Activated CD4-positive, alpha-beta memory T cell treated with anti-CD3 and anti-CD28 coated beads, Interleukin-2, amount 10 ng/mL, durations not matched to agents 7 days and 5 days (primary cell): ENCODE data around the gene KREMEN2. TPM values are rescaled to one million over a fixed set of nuclear protein-coding genes. Genes with fewer than 3 reads are reported as not detected.

ENCODE experiments used
- CTCF ChIA-PET: fragments of 350-600 bp; sonication (Branson Sonifier 250); formaldehyde crosslinking; loops from one replicate; lab custom pipeline; 2021; ENCODE audit warnings: antibody characterized with exemption, inconsistent platforms; lab: Charles Lee
- POLR2A ChIA-PET: fragments of 350-600 bp; sonication (Branson Sonifier 250); formaldehyde crosslinking; loops from one replicate; lab custom pipeline; 2021; ENCODE audit warnings: antibody characterized with exemption; lab: Charles Lee
- DNase-seq: peaks from one replicate; pipeline ENCODE4 v3.0.0-alpha.2; 2020
- H3K27ac Mint-ChIP-seq: one replicate; pipeline ENCODE4 v1.8.0; 2021; ENCODE audit warnings: mild to moderate bottlenecking, mixed read lengths
- H3K27me3 Mint-ChIP-seq: one replicate; pipeline ENCODE4 v1.8.0; 2021; ENCODE audit warnings: mixed read lengths
- H3K36me3 Mint-ChIP-seq: one replicate; pipeline ENCODE4 v1.8.0; 2021; ENCODE audit warnings: low read depth, mixed read lengths
- H3K4me1 Mint-ChIP-seq: one replicate; pipeline ENCODE4 v1.8.0; 2021; ENCODE audit warnings: mixed read lengths
- H3K4me3 Mint-ChIP-seq: one replicate; pipeline ENCODE4 v1.8.0; 2021; ENCODE audit warnings: mild to moderate bottlenecking, mixed read lengths
- H3K9me3 Mint-ChIP-seq: one replicate; pipeline ENCODE4 v1.8.0; 2021; ENCODE audit warnings: mixed read lengths
- total RNA-seq, 2 experiments: library from RNA; stranded (reverse); gene quantifications; one replicate each; pipeline ENCODE4 v1.2.3, GENCODE V29; 2021

The KREMEN2 gene
- total RNA-seq, 2 experiments from 2014 or later = not detected

DNA sequence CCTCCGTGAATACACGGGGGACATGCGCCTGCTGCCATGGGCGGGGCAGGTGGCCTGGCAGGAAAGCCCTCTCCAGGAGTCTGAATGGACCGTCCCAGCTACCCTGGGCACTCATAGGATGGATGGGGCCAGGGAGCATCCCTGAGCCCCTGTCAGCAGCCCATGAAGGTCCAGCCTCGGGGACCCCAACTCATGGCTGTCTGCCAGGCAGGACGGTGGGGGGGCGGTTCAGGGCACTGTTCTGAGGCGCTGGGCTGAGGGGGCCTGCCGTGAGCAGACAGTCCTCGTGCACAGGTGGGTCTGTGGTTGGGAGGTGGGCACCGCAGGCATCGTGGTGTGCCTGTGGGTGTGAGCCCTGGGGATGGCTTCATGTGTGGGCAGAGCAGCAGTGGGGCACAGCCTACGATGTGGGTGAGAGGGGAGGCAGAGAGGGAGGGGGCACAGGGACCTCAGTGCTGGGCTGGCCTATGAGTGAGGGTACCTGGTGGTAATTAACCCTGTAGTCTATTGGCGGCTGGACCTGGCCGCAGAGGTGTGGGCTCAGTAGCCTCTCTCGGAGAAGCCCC, 22.6 kb downstream of the KREMEN2 start:
- no peak for DNase-seq
- Mint-ChIP-seq H3K27me3 (peaks cover 10% of the 10 kb centered on the region), H3K36me3 (no peaks in the 10 kb centered on the region), H3K9me3 (no peaks in the 10 kb centered on the region), H3K4me1 (peaks cover 13% of the 10 kb centered on the region), H3K4me3 (no peak overlapping the region), H3K27ac (no peak overlapping the region)
- CTCF ChIA-PET = no interaction called here
- POLR2A ChIA-PET = no interaction called here

DNA sequence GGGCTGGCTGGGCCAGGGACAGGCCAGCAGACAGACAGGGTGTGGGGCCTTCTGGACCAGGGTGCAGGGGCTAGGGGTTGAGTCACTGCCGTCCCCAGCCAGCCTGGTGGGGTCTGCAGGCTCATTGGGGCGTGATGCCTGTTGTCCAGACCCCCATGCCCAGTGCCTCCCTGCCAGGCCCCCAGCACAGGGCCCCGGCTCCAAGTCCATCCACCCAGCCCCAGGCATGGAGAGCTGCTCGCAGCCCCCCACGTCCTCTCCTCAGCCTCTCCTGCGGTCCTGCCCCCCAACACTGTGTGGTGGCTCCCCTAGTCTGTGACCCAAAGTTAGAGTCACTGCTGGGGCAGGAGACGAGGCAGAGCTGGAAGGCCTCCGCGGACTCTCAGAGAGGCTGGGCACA, 23.2 kb downstream of the KREMEN2 start:
- CTCF ChIA-PET = no interaction called here
- Mint-ChIP-seq H3K4me1 (peaks cover 10% of the 10 kb centered on the region), H3K4me3 (no peak overlapping the region), H3K27ac (no peak overlapping the region), H3K27me3 (peaks cover 10% of the 10 kb centered on the region), H3K9me3 (no peaks in the 10 kb centered on the region), H3K36me3 (no peaks in the 10 kb centered on the region)
- no peak for DNase-seq
- POLR2A ChIA-PET = interaction anchor here (1.1 kb wide), 1 partner anchor 15 kb away, joined by 4 read pairs; no protein-coding TSS in a partner anchor

DNA sequence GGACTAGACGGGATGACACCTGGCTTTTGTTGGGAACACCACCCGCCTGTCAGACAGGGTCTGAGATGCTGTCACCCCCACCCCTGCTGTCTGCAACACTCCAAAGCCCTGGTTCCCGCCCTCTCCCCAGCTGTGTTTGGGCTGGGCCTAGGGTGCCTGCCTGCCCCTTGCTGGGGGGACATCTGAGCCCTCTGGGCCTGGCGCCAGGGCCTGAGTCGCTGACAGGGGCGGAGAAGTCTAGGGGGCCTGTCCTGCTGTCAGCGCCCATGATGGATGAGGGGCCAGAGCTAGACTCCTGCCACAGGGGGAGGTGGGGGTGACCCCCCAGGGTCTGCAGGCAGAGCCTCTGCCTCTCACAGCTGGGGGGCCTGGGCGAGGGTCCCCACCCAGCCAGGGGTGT, 23.8 kb downstream of the KREMEN2 start:
- CTCF ChIA-PET = no interaction called here
- Mint-ChIP-seq H3K9me3 (no peaks in the 10 kb centered on the region), H3K27me3 (peaks cover 10% of the 10 kb centered on the region), H3K27ac (no peak overlapping the region), H3K4me1 (peaks cover 8% of the 10 kb centered on the region), H3K36me3 (no peaks in the 10 kb centered on the region), H3K4me3 (no peak overlapping the region)
- POLR2A ChIA-PET = interaction anchor here (1.1 to 1.9 kb wide), 2 partner anchors 8 to 16 kb away, joined by 4 to 7 read pairs; partner anchors contain the start of gene PKMYT1
- DNase-seq = no peak

DNA sequence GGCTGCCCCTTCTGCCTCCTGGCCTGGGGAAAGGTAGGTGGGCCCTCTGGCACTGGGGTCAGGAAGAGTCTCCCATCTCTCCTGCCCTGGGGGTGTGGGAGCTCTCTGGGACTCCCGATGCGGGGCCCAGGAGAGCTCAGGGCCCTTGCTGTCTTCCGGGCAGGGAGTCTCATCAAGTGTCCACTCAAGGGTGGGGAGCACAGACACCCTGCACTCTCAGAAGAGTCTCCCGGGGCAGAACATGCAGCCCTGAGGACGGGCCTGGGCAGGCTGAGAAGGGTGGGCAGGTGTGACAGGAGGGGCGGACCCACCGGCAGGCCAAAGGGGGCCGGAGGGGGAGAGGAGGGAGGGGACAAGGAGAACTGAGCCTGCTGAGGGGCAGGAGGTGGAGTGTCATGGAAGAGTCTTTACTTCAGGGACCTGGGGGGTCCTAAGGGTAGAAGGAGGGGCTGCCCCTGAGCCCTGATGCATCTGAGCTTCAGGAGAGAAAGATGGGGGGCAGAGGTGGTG, 24.6 kb downstream of the KREMEN2 start:
- no peak for DNase-seq
- POLR2A ChIA-PET = interaction anchor here (1.1 to 1.9 kb wide), 2 partner anchors 8 to 16 kb away, joined by 4 to 7 read pairs; partner anchors contain the start of gene PKMYT1

DNA sequence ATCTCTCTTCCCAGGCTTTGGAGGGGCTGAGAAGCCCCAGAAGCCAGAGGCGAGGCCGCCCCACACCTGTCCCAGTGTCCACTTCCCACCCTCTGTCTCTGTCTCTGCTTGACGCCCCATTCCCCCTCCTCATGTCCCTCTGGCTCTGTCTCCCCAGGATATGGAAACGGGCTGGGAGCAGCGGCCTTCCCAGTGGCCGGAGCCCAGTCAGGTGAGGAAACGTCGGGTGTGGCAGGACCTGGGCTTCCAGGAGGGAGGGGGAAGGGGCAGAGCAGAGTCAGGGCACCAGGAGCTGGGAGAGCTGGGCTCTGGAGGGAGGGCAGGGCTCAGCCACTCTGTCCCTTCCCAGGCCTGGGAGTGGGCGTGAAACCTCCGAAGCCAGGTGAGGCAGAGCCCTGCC, 26.8 kb downstream of the KREMEN2 start:
- Mint-ChIP-seq H3K4me3 (no peak overlapping the region), H3K36me3 (no peaks in the 10 kb centered on the region), H3K27ac (no peak overlapping the region), H3K27me3 (peaks cover 7% of the 10 kb centered on the region), H3K4me1 (no peaks in the 10 kb centered on the region), H3K9me3 (no peaks in the 10 kb centered on the region)
- ChIA-PET POLR2A (interaction anchor here (1.7 kb wide), 2 partner anchors 10 to 21 kb away, joined by 4 to 6 read pairs; partner anchors contain the start of gene PKMYT1), CTCF (interaction anchor here (1.3 kb wide), 1 partner anchor 41 kb away, joined by 3 read pairs; no protein-coding TSS in a partner anchor)
- DNase-seq = no peak

More for the DNA sequence above, 24.6 kb downstream of the KREMEN2 start:
- H3K4me1 Mint-ChIP-seq = peaks cover 6% of the 10 kb centered on the region
- no peaks in the 10 kb centered on the region for H3K9me3 Mint-ChIP-seq
- H3K27ac Mint-ChIP-seq = no peak overlapping the region
- CTCF ChIA-PET = no interaction called here
- no peaks in the 10 kb centered on the region for H3K36me3 Mint-ChIP-seq
- H3K27me3 Mint-ChIP-seq = peaks cover 10% of the 10 kb centered on the region
- H3K4me3 Mint-ChIP-seq = no peak overlapping the region

DNA sequence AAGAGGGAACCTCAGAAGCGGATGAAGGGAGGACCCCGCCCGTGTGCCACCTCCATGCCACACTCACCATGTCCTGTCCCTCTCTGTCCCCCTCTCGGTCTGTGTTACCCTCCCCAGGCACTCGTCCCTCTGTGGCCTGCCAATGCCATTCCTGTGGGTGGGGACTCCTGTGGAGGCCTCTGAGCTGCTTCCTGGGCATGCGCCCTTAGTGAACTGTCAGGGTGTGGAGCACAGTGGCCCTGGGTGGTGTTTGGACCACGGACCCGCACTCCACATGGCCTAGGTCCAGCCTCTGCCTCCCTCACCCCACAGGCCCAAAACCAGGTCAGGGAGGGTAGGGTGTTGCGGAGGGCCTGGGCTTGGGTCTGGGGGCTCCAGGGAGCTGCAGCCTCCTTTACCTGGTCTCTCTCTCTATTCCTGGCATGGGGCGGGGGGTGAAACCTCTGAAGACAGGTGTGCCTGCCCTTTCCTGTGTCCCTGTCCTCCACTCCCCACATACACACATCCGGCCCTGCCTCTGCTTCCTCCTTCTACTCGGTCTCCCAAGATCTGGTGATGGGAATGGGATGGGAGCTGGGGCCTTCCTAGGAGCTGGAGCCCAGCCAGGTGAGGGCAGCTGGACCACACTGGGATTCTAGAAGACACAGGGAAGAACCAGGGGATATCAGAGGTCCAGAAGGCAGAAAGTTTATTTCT, 27.6 kb downstream of the KREMEN2 start:
- ChIA-PET CTCF (interaction anchor here (1.0 to 1.3 kb wide), 2 partner anchors 12 to 40 kb away, joined by 3 read pairs; no protein-coding TSS in a partner anchor), POLR2A (interaction anchor here (0.9 to 1.7 kb wide), 3 partner anchors 11 to 22 kb away, joined by 3 to 6 read pairs (median 4); partner anchors contain the start of gene PKMYT1)
- no peak overlapping the region for H3K27ac Mint-ChIP-seq
- H3K27me3 Mint-ChIP-seq = peaks cover 5% of the 10 kb centered on the region
- H3K36me3 Mint-ChIP-seq = no peaks in the 10 kb centered on the region
- no peaks in the 10 kb centered on the region for H3K4me1 Mint-ChIP-seq
- DNase-seq = no peak
- no peaks in the 10 kb centered on the region for H3K9me3 Mint-ChIP-seq
- no peak overlapping the region for H3K4me3 Mint-ChIP-seq

DNA sequence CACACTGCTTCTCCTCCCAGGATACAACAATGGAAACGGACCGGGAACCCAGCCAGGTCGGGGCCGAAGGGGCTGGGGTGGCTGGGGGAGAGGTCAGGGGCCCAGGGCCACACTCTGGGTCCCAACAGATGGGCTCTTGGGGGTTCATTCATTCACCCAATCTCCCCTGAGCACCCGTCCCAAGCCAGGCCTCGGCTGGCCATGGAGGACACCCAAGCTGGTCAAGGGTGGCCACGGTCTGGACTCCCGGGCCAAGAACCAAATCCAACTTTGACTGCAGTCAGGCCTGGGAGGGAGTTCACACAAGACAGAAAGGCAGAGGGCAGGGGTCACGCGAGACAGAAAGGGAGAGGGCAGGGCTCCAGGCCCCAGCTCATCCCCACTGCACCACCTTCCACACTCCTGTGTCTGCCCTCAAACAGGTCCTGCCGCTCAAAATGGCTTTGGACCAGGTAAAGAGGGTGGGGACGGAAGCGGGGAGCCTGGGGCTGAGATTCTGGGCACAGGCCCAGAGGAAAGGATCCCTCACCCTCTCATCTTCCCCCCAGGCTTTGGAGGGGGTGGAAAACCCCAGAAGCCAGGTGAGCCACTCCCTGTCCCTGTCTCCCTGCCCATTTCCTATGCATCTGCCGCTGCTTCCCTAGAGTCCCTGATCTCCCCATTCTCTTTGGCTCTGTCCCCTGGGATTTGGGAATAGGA, 28.5 kb downstream of the KREMEN2 start:
- ChIA-PET CTCF (interaction anchor here (1.0 kb wide), 1 partner anchor 11 kb away, joined by 3 read pairs; no protein-coding TSS in a partner anchor), POLR2A (interaction anchor here (0.9 to 1.7 kb wide), 2 partner anchors 12 to 23 kb away, joined by 3 to 4 read pairs; no protein-coding TSS in a partner anchor)
- H3K27ac Mint-ChIP-seq = no peak overlapping the region
- no peak for DNase-seq
- H3K9me3 Mint-ChIP-seq = no peaks in the 10 kb centered on the region
- H3K4me3 Mint-ChIP-seq = no peak overlapping the region
- no peaks in the 10 kb centered on the region for H3K36me3 Mint-ChIP-seq
- H3K4me1 Mint-ChIP-seq = no peaks in the 10 kb centered on the region
- H3K27me3 Mint-ChIP-seq = peaks cover 5% of the 10 kb centered on the region

DNA sequence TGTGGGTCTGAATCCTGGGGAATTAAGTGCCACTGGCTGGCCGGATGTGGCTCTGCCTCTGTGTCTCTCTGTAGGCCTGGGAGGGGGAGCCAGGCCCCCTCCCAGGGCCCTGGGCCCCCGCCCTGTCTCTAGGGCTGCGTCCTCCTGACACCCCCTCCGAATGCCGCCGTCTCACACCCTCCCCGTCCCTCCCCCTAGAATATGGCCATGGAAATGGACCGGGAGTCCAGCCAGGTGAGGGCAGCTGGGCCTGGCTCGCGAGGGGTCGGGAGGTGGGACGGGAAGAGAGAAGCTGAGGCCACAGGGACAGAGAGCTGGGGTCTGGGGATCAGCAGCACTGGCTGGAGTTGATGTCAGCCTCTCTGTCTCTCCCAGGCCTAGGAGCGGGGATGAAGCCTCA, 32.2 kb downstream of the KREMEN2 start:
- Mint-ChIP-seq H3K36me3 (no peaks in the 10 kb centered on the region), H3K27me3 (peaks cover 7% of the 10 kb centered on the region), H3K9me3 (no peaks in the 10 kb centered on the region), H3K4me1 (no peaks in the 10 kb centered on the region), H3K4me3 (no peak overlapping the region), H3K27ac (no peak overlapping the region)
- POLR2A ChIA-PET = no interaction called here
- CTCF ChIA-PET = interaction anchor here (1.3 kb wide), 1 partner anchor 32 kb away, joined by 4 read pairs; no protein-coding TSS in a partner anchor
- no peak for DNase-seq

DNA sequence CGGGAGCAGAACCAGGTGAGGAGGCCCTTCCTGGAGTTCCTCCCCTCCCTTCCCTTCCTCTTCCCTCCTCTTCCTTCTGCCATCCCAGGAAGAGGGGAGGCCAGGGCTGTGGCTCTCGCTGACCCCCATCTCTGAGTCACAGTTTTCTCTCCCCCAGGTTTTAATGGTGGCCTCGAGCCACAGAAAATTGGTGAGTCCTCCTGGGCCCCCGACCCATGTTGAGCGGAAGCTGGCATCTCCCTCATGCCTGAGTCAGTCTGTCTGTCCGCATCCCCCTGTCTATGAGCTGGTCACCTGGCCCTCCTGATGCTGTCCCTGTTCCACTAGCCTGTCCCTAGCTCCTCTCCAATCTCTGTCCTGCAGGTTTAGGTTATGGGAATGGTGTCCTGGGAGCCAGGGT, 35.9 kb downstream of the KREMEN2 start:
- H3K4me1 Mint-ChIP-seq = peaks cover 9% of the 10 kb centered on the region
- POLR2A ChIA-PET = interaction anchor here (2.8 kb wide), 1 partner anchor 20 kb away, joined by 12 read pairs; the partner anchor contains the start of gene PKMYT1
- no peak overlapping the region for H3K4me3 Mint-ChIP-seq
- H3K27me3 Mint-ChIP-seq = peaks cover 9% of the 10 kb centered on the region
- H3K27ac Mint-ChIP-seq = no peak overlapping the region
- CTCF ChIA-PET = interaction anchor here (10.3 kb wide), 1 partner anchor 31 kb away, joined by 209 read pairs; no protein-coding TSS in a partner anchor
- no peaks in the 10 kb centered on the region for H3K36me3 Mint-ChIP-seq
- no peaks in the 10 kb centered on the region for H3K9me3 Mint-ChIP-seq
- DNase-seq = no peak

DNA sequence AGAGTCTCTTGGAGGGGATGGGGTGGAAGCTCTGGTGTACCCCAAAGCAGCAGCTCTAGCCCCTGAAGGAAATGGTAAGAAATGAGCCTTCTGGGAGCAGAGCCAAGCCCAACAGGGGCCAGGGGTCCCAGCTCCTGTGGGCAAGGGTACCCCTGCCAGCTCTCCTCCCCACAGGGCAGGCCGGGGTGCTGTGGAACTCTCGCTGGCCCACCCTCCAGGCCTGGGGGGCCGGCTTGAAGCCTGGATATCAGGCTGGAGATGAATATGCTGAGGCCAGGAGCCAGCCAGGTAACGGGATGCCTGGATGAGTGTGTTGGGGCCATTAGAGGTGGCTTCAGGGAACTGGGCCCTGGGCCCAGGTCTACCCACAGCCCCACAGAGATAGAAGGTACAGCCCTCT, 36.5 kb downstream of the KREMEN2 start:
- Mint-ChIP-seq H3K36me3 (no peaks in the 10 kb centered on the region), H3K27ac (no peak overlapping the region), H3K4me1 (peaks cover 11% of the 10 kb centered on the region), H3K27me3 (peaks cover 10% of the 10 kb centered on the region), H3K9me3 (no peaks in the 10 kb centered on the region), H3K4me3 (no peak overlapping the region)
- ChIA-PET POLR2A (interaction anchor here (2.8 kb wide), 1 partner anchor 20 kb away, joined by 12 read pairs; the partner anchor contains the start of gene PKMYT1), CTCF (interaction anchor here (0.6 to 10.3 kb wide), 3 partner anchors 18 to 31 kb away, joined by 3 to 209 read pairs (median 72); partner anchors contain the start of genes CLDN6, HCFC1R1, THOC6 and TNFRSF12A)
- DNase-seq = no peak

DNA sequence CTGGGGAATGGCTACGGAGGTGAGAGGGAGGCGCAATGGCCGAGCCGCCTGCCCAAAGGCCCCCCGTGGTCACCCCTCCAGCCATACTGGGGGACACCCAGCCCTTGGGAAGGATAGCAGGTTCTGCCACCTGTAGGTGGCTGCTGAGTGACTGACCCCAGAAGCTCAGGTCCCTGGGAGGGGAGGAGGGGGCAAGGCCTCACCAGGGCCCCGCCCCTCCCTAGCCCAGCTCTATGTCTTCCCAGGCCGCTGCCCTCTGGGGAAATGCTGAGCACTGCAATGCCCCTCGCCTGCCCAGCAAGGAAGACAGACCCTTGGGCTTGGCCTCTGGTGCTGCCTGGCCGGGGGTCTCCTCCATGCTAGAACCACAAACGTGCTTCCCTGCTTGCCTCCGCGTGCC, 37.2 kb downstream of the KREMEN2 start:
- H3K27ac Mint-ChIP-seq = no peak overlapping the region
- ChIA-PET POLR2A (interaction anchor here (2.8 kb wide), 1 partner anchor 21 kb away, joined by 12 read pairs; the partner anchor contains the start of gene PKMYT1), CTCF (interaction anchor here (4.0 to 10.3 kb wide), 2 partner anchors 20 to 30 kb away, joined by 72 to 209 read pairs; partner anchors contain the start of genes CLDN6, HCFC1R1, THOC6 and TNFRSF12A)
- H3K4me1 Mint-ChIP-seq = peaks cover 11% of the 10 kb centered on the region
- no peaks in the 10 kb centered on the region for H3K9me3 Mint-ChIP-seq
- no peak overlapping the region for H3K4me3 Mint-ChIP-seq
- no peaks in the 10 kb centered on the region for H3K36me3 Mint-ChIP-seq
- no peak for DNase-seq
- peaks cover 10% of the 10 kb centered on the region for H3K27me3 Mint-ChIP-seq
